SK-N-SH (cell line): ENCODE measurements around the gene WEE1. TPM values are rescaled to one million over a fixed set of nuclear protein-coding genes. Genes with fewer than 3 reads are reported as not detected.
"Not testable (repeated sequence)": the region's sequence is repeated elsewhere in the genome, so short reads cannot be mapped to it uniquely, and the experiment has no call there.

Experiments used
- CTCF ChIA-PET: fragments of 300-600, 350-600 bp; formaldehyde crosslinking; extraction: SDS; loops from one replicate; lab custom pipeline; 2021; lab: Yijun Ruan, JAX
- POLR2A ChIA-PET: fragments of 350-600 bp; sonication (Branson Sonifier 250); formaldehyde crosslinking; extraction: SDS; loops from one replicate; lab custom pipeline; 2020; ENCODE audit warnings: antibody characterized with exemption, inconsistent platforms; lab: Yijun Ruan, JAX
- DNase-seq: peaks from one replicate; pipeline ENCODE4 v3.0.0; 2012
- H2AFZ ChIP-seq: fragments of 200-600 bp; sonication (generic); 2 replicates; pipeline ENCODE4 v1.8.1; 2016; ENCODE audit warnings: antibody characterized with exemption, mild to moderate bottlenecking, low read depth
- H3F3A ChIP-seq: fragments of 200-600 bp; sonication (generic); replicated peaks from 2 replicates; pipeline ENCODE3; 2016; ENCODE audit warnings: antibody characterized with exemption, mild to moderate bottlenecking; ENCODE audit not compliant: insufficient read depth
- H3K27ac ChIP-seq, 2 experiments: fragments of 200-500 bp in 1 of 2; fragments of 200-600 bp in 1 of 2; sonication (Bioruptor generic) in 1 of 2; sonication (generic), shearing (Covaris generic) in 1 of 2; 2 replicates each; pipeline versions ENCODE4 v1.5.1 to v1.6.1; 2014 to 2016; ENCODE audit warnings: low read depth in 2 of 2, inconsistent platforms in 1 of 2, low read length in 1 of 2, mild to moderate bottlenecking in 1 of 2, mixed read lengths in 1 of 2
- H3K27me3 ChIP-seq: fragments of 200-600 bp; sonication (generic), shearing (Covaris generic); 2 replicates; pipeline ENCODE4 v1.6.1; 2016; ENCODE audit warnings: mixed run types; ENCODE audit not compliant: insufficient read depth
- H3K36me3 ChIP-seq, 2 experiments: fragments of 200-500 bp in 1 of 2; fragments of 200-600 bp in 1 of 2; sonication (Bioruptor generic) in 1 of 2; sonication (generic) in 1 of 2; replicated peaks in 1 of 2; 2 replicates each; pipeline versions ENCODE3 to v1.5.1; 2014 to 2016; ENCODE audit warnings: low read length in 1 of 2, mild to moderate bottlenecking in 1 of 2; ENCODE audit not compliant: insufficient read depth in 2 of 2, control insufficient read depth in 1 of 2
- H3K4me1 ChIP-seq, 2 experiments: fragments of 200-500 bp in 1 of 2; fragments of 200-600 bp in 1 of 2; sonication (Bioruptor generic) in 1 of 2; sonication (generic), shearing (Covaris generic) in 1 of 2; 2 replicates each; pipeline versions ENCODE4 v1.5.1 to v1.6.1; 2014 to 2016; ENCODE audit warnings: low read depth in 1 of 2, low read length in 1 of 2, mixed run types in 1 of 2; ENCODE audit not compliant: insufficient read depth in 2 of 2, control insufficient read depth in 1 of 2
- H3K4me2 ChIP-seq: fragments of 200-600 bp; sonication (generic), shearing (Covaris generic); 2 replicates; pipeline ENCODE4 v1.6.1; 2017; ENCODE audit warnings: mixed run types
- H3K4me3 ChIP-seq, 2 experiments: fragments of 200-500 bp in 1 of 2; fragments of 200-600 bp in 1 of 2; sonication (Bioruptor generic) in 1 of 2; sonication (generic), shearing (Covaris generic) in 1 of 2; 2 replicates each; pipeline versions ENCODE4 v1.5.1 to v1.8.1; 2014 to 2016; ENCODE audit warnings: low read depth in 2 of 2, inconsistent platforms in 1 of 2, low read length in 1 of 2, mild to moderate bottlenecking in 1 of 2, mixed read lengths in 1 of 2, moderate library complexity in 1 of 2
- H3K79me2 ChIP-seq: fragments of 200-600 bp; sonication (generic); 2 replicates; pipeline ENCODE4 v1.8.1; 2017; ENCODE audit warnings: mild to moderate bottlenecking; ENCODE audit not compliant: insufficient read depth
- H3K9ac ChIP-seq: fragments of 200-600 bp; sonication (generic); 2 replicates; pipeline ENCODE4 v1.6.1; 2017; ENCODE audit warnings: mixed run types
- H3K9me2 ChIP-seq: fragments of 200-600 bp; sonication (generic); 2 replicates; pipeline ENCODE4 v1.6.1; 2017; ENCODE audit warnings: mixed run types
- H3K9me3 ChIP-seq: fragments of 200-600 bp; sonication (generic); 2 replicates; pipeline ENCODE4 v1.6.1; 2017; ENCODE audit warnings: mixed run types, mild to moderate bottlenecking, moderate library complexity
- H4K20me1 ChIP-seq: fragments of 200-600 bp; sonication (generic); 2 replicates; pipeline ENCODE4 v1.6.1; 2017; ENCODE audit warnings: mild to moderate bottlenecking, mixed run types; ENCODE audit not compliant: insufficient read depth
- CHD2 ChIP-seq: fragments of 150-350 bp; IDR thresholded peaks from 2 replicates; pipeline ENCODE4 v1.6.1; 2018; ENCODE audit warnings: low read length; ENCODE audit not compliant: partially characterized antibody
- FOSL2 ChIP-seq: IDR thresholded peaks from 2 replicates; pipeline ENCODE4 v1.4.0; 2012; ENCODE audit warnings: low read depth, mild to moderate bottlenecking, moderate library complexity, borderline replicate concordance
- FOXJ3 ChIP-seq: sonication (generic); formaldehyde crosslinking; IDR thresholded peaks from 2 replicates; pipeline ENCODE4 v1.5.1; 2020; ENCODE audit warnings: mild to moderate bottlenecking, missing genetic modification reagents
- MXI1 ChIP-seq: IDR thresholded peaks from 2 replicates; pipeline ENCODE4 v1.6.1; 2012; ENCODE audit warnings: mild to moderate bottlenecking, low read depth, low read length, improper control_type of control experiment
- NRF1 ChIP-seq: IDR thresholded peaks from 2 replicates; pipeline ENCODE4 v1.6.1; 2012; ENCODE audit warnings: low read depth, mild to moderate bottlenecking, low read length
- RXRA ChIP-seq: IDR thresholded peaks from 2 replicates; pipeline ENCODE4 v1.4.0; 2012; ENCODE audit warnings: low read depth, mild to moderate bottlenecking, borderline replicate concordance
- WGBS: methylation state at CpG from one replicate; pipeline ENCODE4 v1.1.6; 2017; ENCODE audit warnings: low lambda C conversion rate; 5-methylcytosine and 5-hydroxymethylcytosine counted together
- polyA plus RNA-seq, 3 experiments: library from polyadenylated mRNA; depleted of rRNA; stranded (reverse); fragments of >200 nt; gene quantifications; 2 replicates each; pipeline ENCODE4 v1.2.3, GENCODE V29; 2012
- TF ChIP-seq, protein P1 (sequence below): fragments of 150-350 bp; IDR thresholded peaks from 2 replicates; pipeline ENCODE4 v1.6.1; 2016; ENCODE audit warnings: mild to moderate bottlenecking, low read depth, low read length
- TF ChIP-seq, protein P2 (sequence below): fragments of 200-600 bp; sonication (generic); IDR thresholded peaks from 2 replicates; pipeline ENCODE4 v1.6.1; 2017; ENCODE audit warnings: antibody characterized with exemption, mild to moderate bottlenecking, moderate library complexity

The WEE1 gene
- polyA plus RNA-seq, 1 of the 3 experiments (the other 2 are of a cell fraction), result 16.9 TPM

DNA sequence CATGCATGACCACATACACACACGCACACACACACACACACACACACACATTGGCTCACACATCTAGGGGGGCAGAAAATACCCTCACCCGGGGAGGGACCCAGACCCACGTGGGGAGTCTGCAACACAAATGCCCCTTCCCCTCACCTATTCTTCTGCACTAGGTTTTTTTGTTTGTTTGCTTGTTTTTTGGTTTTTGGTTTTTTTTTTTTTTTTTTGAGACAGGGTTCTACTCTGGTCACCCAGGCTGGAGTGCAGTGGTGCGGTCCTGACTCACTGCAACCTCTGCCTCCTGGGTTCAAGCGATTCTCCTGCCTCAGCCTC, 28.4 kb downstream of the WEE1 start (continued):
- TF ChIP-seq, protein P1, sequence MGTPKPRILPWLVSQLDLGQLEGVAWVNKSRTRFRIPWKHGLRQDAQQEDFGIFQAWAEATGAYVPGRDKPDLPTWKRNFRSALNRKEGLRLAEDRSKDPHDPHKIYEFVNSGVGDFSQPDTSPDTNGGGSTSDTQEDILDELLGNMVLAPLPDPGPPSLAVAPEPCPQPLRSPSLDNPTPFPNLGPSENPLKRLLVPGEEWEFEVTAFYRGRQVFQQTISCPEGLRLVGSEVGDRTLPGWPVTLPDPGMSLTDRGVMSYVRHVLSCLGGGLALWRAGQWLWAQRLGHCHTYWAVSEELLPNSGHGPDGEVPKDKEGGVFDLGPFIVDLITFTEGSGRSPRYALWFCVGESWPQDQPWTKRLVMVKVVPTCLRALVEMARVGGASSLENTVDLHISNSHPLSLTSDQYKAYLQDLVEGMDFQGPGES, result no peak

DNA sequence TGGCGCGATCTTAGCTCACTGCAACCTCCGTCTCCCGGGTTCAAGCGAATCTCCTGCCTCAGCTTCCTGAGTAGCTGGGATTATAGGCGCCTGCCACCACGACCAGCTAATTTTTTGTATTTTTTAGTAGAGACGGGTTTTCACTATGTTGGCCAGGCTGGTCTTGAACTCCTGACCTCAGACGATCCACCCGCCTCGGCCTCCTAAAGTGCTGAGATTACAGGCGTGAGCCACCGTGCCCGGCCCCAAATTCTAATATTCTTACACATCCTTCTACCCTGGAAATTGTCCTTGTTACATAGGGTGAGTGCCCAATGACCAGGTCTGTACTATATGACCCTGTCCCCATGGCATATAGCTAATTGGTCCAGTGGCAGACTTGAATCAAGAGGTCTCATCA, 29.7 kb downstream of the WEE1 start:
- H3K79me2 ChIP-seq, H3K9me2 ChIP-seq, H3K9ac ChIP-seq, H4K20me1 ChIP-seq, POLR2A ChIA-PET, DNase-seq, H3K9me3 ChIP-seq, H2AFZ ChIP-seq, H3K27ac ChIP-seq, H3K4me3 ChIP-seq, H3K27me3 ChIP-seq, H3K4me2 ChIP-seq, H3K36me3 ChIP-seq, H3K4me1 ChIP-seq, H3F3A ChIP-seq: not testable (repeated sequence)
- 90% methylated on average over 14 of the region's 14 CpGs for WGBS
- CTCF ChIA-PET, result interaction anchor here (2.0 kb wide), 1 partner anchor 10 kb away, joined by 12 read pairs; no protein-coding TSS in a partner anchor

DNA sequence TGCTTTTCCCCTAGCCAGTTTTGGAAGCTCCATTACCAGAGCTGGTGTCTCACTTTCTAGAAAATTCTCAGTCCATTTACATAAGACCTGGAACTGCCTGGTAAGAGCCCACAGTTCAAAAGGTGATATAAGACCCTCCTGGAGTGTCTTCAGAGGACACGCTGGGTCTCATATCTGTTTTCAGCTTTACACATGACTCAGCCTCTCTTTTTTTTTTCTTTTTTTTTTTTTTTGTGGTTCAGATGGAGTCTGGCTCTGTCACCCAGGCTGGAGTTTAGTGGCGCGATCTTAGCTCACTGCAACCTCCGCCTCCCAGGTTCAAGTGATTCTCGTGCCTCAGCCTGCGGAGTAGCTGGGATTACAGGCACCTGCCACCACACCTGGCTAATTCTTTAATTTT, 30.7 kb downstream of the WEE1 start:
- ChIA-PET CTCF (interaction anchor here (2.0 kb wide), 1 partner anchor 9 kb away, joined by 12 read pairs; no protein-coding TSS in a partner anchor), POLR2A (interaction anchor here (0.6 kb wide), 2 partner anchors 70 to 1663 kb away, joined by 3 to 4 read pairs; no protein-coding TSS in a partner anchor)
- Histone ChIP-seq H3K9ac (no peak overlapping the region), H3K9me3 (no peaks in the 10 kb centered on the region), H3F3A (no peaks in the 10 kb centered on the region), H3K27me3 (no peaks in the 10 kb centered on the region), H4K20me1 (no peaks in the 10 kb centered on the region), H3K9me2 (no peaks in the 10 kb centered on the region), H3K4me1 (peaks cover 0 to 4% of the 10 kb centered on the region in 2 experiments; a peak in 2 of 4 replicates), H3K36me3 (no peaks in the 10 kb centered on the region), H2AFZ (no peak overlapping the region), H3K4me2 (no peak overlapping the region), H3K79me2 (no peaks in the 10 kb centered on the region), H3K27ac (no peak overlapping the region), H3K4me3 (no peak overlapping the region)
- 83% methylated on average over 6 of the region's 6 CpGs for WGBS
- DNase-seq, result no peak
- TF ChIP-seq CHD2 (no peak), NRF1 (no peak), MXI1 (no peak), FOXJ3 (CRISPR knock-in tag) (no peak), FOSL2 (0 out of 2 replicates have a peak, but pooled peaks have one; percentile 22), RXRA (no peak)
- TF ChIP-seq, protein P2, sequence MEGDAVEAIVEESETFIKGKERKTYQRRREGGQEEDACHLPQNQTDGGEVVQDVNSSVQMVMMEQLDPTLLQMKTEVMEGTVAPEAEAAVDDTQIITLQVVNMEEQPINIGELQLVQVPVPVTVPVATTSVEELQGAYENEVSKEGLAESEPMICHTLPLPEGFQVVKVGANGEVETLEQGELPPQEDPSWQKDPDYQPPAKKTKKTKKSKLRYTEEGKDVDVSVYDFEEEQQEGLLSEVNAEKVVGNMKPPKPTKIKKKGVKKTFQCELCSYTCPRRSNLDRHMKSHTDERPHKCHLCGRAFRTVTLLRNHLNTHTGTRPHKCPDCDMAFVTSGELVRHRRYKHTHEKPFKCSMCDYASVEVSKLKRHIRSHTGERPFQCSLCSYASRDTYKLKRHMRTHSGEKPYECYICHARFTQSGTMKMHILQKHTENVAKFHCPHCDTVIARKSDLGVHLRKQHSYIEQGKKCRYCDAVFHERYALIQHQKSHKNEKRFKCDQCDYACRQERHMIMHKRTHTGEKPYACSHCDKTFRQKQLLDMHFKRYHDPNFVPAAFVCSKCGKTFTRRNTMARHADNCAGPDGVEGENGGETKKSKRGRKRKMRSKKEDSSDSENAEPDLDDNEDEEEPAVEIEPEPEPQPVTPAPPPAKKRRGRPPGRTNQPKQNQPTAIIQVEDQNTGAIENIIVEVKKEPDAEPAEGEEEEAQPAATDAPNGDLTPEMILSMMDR, result no peak
